ENCODE data around the gene ADAMTS2.

Gene ADAMTS2

GRCh38 chr5:179254638-179255271, 90.5 kb downstream of the ADAMTS2 start:
- no peak for TF ChIP-seq CTCF (IDR thresholded peaks at IDR 0.05; ENCODE audit: insufficient read depth, low read depth, low read length, missing control alignments)
- DNase-seq (ENCODE audit: low read depth): no peak
- H3K4me3 ChIP-seq (ENCODE audit: low read depth, low read length): no peak overlapping the region

GRCh38 chr5:179253730-179254129, 91.5 kb downstream of the ADAMTS2 start:
- H3K4me3 ChIP-seq (ENCODE audit: low read depth, low read length): no peak overlapping the region
- DNase-seq (ENCODE audit: low read depth): no peak
- TF ChIP-seq CTCF (IDR thresholded peaks at IDR 0.05; ENCODE audit: insufficient read depth, low read depth, low read length, missing control alignments): no peak

- no peak for TF ChIP-seq CTCF (IDR thresholded peaks at IDR 0.05; ENCODE audit: insufficient read depth, low read depth, low read length, missing control alignments)
- H3K4me3 ChIP-seq (ENCODE audit: low read depth, low read length): no peak overlapping the region
- DNase-seq (ENCODE audit: low read depth): no peak
Observed at GRCh38 chr5:179251276-179251969, 93.8 kb downstream of the ADAMTS2 start.

GRCh38 chr5:179250561-179251225, 94.6 kb downstream of the ADAMTS2 start:
- no peak for DNase-seq (ENCODE audit: low read depth)
- H3K4me3 ChIP-seq (ENCODE audit: low read depth, low read length): no peak overlapping the region
- TF ChIP-seq CTCF (IDR thresholded peaks at IDR 0.05; ENCODE audit: insufficient read depth, low read depth, low read length, missing control alignments): no peak

GRCh38 chr5:179246227-179246626, 99.0 kb downstream of the ADAMTS2 start:
- DNase-seq (ENCODE audit: low read depth): no peak
- no peak for TF ChIP-seq CTCF (IDR thresholded peaks at IDR 0.05; ENCODE audit: insufficient read depth, low read depth, low read length, missing control alignments)
- no peak overlapping the region for H3K4me3 ChIP-seq (ENCODE audit: low read depth, low read length)

GRCh38 chr5:179245031-179245430, 100.2 kb downstream of the ADAMTS2 start:
- H3K4me3 ChIP-seq (ENCODE audit: low read depth, low read length): no peak overlapping the region
- TF ChIP-seq CTCF (IDR thresholded peaks at IDR 0.05; ENCODE audit: insufficient read depth, low read depth, low read length, missing control alignments): no peak
- DNase-seq (ENCODE audit: low read depth): no peak
